HPDE6-E6E7 (cell line): ENCODE data around the gene SLIT3.
A peak's percentile ranks its signal among the peaks of the same experiment; 100 is the strongest.

Source experiments
- DNase-seq: peaks from one replicate; pipeline ENCODE4 v3.0.0; 2011; ENCODE audit warnings: missing footprints; ENCODE audit errors: extremely low spot score

Gene SLIT3

GRCh38 chr5:168925160-168925559 is 375.8 kb downstream of the SLIT3 start:
- no peak for DNase-seq

GRCh38 chr5:168921147-168921866 is 379.6 kb downstream of the SLIT3 start:
- DNase-seq = no peak

DNA sequence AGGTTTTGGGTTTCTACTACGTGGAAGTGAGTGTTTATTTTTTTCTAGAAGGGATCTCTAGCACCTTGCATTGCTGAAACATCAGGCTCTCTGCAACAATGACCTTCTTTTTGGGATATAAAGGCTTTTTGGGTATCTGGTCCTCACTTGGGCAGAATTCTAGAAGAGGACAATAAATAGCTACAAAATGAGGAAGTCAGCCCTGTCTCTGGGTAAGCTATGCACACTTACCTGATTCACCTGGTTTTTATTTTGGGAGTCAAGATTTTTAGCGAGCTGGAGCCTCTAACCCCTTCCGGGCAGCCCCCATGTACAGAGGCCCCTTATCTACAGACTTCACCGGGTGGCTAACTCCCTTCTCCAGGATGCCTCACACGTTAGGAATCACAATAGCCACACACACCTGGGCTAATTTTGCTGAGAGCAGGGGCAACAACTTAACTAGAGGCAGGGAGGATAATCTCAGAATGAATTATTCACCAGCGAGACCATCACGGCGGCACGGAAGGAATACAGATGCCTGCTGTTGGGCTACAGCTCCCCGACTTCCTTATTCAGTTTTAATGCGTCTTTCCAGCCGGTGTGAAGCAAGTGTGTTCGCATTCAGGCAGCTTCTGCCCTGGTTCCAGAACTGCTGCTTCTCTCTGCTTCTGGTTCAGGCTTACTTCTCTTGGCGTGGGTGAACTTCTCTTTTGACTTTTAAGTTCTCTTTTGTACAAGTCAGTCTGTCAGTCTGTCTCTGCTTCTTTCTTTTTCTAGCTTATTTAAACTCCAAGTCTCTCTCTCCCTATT is 380.7 kb downstream of the SLIT3 start:
- no peak for DNase-seq

GRCh38 chr5:168917947-168918600 is 382.9 kb downstream of the SLIT3 start:
- DNase-seq = no peak

DNA sequence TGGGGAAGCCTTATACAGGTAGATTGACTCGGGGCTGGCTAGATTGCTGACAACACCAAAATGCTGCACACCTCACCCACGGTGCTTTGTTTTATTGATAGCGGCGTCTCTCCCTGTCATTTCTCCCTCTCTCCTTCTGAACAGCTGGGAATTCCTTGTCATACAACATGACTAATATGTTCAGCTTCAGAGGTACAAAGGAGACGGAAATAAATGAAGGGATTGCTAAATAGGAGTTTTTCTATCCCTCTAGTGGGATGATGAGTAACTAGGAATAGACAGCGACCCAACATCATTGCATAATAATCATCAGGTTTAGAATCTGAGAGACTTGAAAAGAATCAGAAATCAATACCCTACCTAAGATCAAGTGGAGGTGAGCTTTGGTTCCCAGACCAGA is 384.1 kb downstream of the SLIT3 start:
- DNase-seq = peak; percentile 3

GRCh38 chr5:168916266-168916665 is 384.7 kb downstream of the SLIT3 start:
- no peak for DNase-seq

DNA sequence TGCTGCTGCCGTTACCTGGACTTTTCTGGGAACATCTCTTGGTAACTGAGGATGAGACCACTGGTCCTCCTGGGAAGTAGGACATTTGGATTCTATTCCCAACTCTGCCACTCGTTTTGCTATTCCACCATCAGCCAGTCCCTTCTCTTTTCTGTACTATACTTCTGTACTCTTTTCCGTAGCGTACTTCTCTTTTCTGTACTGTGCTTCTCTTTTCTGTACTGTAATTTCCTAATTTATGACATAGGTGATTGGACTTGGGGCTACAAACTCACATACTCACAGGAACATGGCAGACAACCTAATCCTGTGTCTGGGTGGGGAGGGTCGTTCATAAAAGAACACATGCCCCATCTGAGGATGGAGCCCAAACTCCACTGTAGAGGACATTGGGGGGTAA is 386.4 kb downstream of the SLIT3 start:
- DNase-seq = no peak

DNA sequence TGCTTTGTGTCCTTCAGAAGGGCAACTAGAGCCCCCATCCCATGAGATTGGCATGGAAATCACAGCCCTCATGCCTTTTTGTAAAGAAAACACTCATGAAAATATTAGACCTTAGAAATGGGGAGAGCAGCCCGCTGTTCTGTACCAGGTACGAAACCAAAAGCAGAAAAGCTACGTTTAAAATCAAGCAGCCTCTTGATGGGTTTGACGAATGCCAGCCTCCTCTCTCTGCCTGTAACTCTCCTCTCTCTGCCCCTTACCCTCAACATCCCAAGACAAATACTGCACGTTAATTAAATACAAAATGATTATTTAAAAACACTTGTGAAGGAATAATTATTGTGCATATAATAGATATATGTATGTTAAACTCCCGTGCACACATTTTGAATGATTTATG is 390.1 kb downstream of the SLIT3 start:
- no peak for DNase-seq

DNA sequence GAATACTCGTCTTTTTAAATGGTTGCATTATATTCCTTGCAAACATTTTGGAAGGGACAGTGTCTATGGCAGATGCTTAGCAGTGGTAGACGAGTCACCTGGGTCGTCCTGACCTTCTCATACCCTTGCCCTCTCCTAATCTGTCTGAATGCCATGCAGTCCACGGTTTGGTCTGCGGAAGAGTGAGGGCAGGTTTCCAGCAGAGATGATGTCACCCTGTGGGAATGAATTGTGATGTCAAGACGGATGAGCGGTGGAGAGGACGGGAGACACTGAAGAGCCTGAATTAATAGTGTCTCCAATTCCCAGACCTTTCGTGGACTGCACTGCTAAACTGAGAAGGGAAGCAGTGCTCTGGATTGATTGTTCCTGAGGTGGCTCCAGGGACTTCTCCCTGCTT is 392.7 kb downstream of the SLIT3 start:
- no peak for DNase-seq

DNA sequence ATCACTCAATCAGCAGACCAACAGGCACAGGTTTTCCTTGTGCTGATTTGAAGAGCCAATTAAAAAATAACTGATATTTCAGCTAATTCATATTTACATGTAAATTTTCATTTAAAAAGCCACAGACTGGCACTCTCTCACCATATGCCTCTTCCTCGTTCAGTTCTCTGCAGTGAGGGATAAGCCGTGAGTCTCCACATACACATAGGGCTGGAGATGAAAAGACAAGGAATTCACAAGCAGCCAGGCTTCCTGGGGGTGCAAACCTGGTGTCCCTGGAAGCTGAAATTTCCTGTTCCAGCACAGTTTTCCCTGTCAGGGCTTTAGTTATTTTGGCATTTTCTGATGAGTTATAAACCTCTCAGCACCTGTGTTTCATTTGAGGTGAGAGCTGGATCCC is 397.9 kb downstream of the SLIT3 start:
- no peak for DNase-seq

DNA sequence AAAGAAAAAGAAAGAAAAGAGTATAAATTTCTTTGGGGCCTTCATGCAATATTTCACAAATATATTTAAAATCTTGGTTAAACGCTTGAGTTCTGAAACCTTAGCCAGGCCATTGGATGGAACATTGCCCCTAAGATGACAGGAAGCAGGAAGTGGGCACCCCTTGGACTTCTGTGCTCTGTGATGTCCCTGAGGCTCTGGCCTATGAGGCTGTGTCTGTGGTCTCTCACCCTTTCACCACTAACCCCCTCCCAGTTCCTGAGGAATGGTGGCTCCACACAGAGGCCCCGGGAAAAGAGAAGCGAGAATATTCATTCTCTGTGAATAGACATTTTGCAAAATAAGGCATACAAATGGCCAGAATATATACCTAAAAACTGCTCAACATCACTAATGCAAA is 401.3 kb downstream of the SLIT3 start:
- DNase-seq = no peak

DNA sequence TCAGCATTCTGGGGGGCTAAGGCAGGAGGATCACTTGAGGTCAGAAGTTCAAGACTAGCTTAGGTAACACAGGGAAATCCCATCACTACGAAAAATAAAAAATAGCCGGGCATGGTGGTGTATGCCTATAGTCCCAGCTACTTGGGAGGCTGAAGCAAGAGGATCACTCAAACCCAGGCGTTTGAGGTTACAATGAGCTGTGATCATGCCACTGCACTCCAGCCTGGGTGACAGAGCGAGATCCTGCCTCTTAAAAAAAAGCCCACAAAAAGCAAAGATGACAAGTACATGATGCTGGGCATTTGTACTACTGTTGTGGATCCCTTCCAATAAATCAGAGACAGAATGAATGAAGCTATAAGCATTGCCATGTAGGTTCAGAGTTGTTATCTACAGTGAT is 401.7 kb downstream of the SLIT3 start:
- DNase-seq = no peak

- no peak for DNase-seq
These were observed 402.6 kb downstream of the SLIT3 start for GRCh38 chr5:168898247-168898911.

DNA sequence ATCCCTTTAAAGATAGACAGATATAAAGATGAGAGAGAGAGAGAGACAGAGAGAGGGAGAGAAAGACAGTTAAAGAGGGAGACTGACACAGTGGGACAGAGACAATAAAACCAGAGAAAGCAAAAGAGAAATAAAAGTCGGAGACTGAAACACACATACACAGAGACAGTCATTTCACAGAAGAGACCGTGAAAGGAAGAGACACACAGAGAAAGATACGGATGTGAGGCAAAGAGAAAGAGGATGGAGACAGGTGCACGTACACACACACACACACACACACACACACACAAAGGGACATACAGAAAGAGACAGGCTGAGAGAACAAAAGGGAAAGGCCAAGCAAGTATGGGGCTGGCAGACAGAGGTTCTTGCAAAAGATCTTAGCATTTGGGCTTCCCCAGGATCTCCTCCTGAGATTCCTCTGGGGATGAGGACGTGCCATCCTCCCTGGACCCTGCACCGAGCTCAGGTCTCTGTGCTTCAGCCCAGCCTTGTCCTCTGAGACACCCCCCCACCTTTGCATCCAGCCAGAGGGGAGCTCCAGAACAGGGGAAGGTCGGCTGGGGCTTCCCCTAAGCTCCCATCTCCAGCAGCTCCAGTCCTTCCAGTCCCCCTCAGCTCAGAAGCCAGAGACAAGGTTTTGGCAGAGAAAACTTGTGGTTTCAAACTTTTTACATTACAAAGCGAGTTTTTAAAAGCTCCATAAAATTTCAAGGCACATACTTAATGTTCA is 403.4 kb downstream of the SLIT3 start:
- no peak for DNase-seq

- no peak for DNase-seq
These were observed 405.5 kb downstream of the SLIT3 start for GRCh38 chr5:168895295-168896071.

DNA sequence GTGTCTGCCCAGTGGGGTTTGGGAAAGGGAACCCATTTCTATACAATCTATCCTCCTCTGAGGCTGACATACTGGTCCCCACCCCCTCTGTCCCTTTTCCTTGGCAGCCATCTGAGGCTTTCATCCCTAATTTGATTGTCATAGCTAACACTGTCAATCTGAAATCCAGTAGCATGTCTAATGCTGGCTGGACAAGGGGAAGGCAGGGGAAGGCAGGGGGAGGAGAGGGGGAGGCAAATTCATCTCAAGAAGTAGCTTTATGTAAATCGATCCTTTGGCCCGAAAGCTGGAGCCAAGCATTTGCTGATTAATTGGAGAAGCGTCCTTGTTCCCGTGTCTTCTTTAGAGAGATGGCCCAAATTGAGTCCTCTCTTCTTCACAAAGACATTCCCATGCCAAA is 407.7 kb downstream of the SLIT3 start:
- no peak for DNase-seq

DNA sequence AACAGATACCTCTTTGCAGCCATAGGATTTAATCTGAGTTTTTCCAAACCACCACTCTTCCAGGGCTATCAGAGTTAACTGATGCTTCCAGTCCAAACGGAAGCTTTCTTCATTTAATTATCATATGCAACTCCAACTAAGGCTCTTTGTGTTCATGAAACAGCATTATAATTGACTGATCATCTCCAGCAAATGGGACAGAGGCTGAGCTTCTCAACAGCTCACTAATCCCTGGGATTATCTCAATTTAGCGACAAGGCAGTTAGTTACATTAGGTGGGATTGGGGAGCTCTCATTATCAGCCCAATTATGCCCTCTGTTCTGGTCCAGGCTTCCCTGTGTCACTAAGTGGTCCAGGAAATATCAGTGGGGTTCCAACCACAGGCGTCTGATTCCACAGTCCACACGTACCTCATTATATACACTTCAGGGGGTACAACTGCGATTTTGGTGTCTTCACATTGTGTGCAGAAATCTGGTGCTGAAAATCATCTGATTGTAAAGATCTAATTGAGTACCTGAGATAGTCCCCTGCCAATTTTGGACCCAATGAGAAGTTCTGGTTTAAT is 408.2 kb downstream of the SLIT3 start:
- no peak for DNase-seq

DNA sequence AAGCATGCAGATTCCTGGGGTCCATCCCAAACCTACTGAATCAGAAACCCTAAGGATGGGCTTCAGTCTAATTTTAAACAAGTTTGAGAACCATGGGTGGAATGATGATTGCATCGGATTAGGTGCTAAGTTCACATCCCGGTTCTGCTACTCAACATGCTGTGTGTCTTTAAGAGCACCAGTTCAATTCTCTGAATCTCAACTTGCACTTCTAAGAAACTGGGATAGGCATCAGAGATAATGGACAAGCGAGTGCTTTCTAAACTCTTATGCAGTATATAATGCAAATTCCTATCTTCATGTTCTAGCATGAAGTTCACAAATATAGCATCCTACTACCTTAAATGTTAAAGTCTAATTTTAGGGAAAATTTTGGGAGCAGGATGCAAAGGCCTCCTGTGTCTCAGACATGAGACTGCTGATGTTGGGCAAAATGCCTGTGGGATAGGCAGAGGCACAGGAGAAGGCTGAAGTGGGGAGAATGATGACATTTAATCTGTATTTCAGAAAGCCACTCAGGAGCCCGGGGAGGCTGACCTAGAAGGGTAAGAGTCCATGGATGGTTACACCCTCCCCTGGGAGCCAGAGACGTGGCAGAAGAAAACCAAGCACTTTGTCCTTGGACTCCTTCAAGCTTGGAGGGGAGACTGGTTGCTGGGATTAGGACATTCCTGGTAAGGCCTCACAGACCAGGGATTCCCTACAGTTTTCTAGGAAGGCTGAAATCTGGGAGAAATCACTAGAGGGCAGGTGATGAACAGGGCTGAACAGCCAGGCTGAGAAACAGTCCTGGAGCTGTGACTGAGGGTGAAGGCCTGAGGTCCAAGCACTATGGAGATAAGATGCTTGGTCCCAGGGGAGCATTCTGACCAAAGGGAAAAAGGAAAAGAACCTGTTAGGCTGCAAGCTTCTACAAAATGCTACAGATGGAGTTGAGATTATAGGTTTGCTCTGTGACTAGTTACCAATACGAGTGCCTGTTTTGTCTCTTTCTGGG is 409.8 kb downstream of the SLIT3 start:
- no peak for DNase-seq

DNA sequence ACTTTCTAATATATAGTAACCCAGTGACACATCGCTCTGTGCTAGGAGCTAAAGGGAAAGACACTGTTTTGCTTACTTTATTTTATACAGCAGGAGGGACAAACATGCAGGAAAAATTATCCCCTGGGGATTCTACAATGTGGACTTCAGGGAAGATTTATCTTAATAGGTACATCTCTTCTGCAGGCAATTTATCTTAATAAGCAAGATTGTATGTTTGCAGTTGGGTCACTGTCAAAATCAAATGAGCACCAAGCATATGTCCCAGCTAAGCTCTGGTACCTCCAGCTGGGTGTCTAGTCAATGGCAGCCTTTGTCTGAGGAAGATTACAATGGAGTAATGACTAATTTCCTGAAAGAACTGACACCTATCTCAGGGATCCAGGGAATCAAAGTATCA is 411.9 kb downstream of the SLIT3 start:
- no peak for DNase-seq
